Occipital lobe (tissue), 2 donors: ENCODE measurements around the gene CDC20. TPM values are rescaled to one million over a fixed set of nuclear protein-coding genes. Genes with fewer than 3 reads are reported as not detected.
"Not testable (repeated sequence)": the region's sequence is repeated elsewhere in the genome, so short reads cannot be mapped to it uniquely, and the experiment has no call there.

ENCODE experiments used
- DNase-seq: peaks from one replicate; lab custom pipeline; 2025; lab: John Stamatoyannopoulos, UW
- total RNA-seq: library from RNA; depleted of rRNA; stranded (reverse); fragments of >200 nt; gene quantifications from one replicate; pipeline ENCODE4 v1.2.3, GENCODE V29; 2014

Gene CDC20
- total RNA-seq, 1 donor from 2014 or later = 4.2 TPM

DNA sequence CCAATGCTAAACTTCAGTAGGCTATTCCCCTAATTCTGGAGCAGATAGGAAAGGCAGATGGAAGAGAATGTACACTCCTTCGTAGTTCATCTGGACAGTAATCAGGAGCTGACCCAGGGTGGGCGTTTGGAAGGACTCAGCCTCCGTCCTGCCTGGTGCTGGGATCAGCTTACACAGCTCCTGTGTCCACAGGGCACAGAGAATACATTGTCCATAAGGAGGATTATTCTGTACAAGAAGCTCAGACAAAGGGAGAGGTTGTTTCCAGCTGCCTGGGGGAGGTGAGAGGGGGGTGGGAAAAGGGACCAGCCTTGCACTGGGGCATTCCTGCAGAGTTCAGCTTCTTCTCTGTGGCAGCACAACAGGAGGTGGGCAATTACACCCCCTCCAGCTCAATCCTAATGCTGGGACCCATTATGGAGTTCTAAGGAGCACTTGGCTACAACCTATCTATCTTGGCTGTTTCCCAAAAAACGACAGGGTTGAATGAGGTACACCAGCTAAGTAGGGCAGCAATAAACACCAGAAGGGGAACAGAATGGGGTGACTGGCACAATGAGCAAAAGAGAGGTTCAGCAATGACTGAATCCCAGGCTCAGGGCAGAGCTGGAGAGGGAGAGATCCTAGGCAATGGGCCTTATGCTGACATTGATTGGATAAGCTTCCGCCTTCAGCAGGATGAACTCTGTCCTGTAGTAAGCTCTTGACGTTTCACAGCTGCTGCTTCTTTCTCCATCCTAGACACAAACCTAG is 23.4 kb downstream of the CDC20 start:
- DNase-seq = peak; percentile 48

DNA sequence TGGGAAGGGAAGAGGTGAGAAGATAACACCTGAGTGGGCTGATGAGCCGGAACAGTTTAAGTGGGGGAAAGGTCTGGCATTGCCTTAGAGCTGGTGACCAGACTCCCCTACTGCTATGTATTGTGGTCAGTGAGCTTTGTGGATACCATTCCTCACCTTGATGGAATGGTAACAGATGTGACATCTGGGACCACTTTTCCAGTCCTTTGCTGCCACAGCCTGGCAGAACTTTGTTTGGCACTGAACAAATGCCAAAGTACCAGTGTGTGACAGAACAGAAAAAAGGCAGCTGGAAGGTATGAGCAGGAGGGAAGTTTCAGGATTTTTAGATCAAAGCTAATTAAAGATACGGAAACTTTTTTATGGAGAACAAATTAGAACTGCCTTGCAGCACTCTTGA is 24.7 kb downstream of the CDC20 start:
- peak; percentile 11 for DNase-seq

- no peak for DNase-seq
These were observed 27.9 kb downstream of the CDC20 start for GRCh38 chr1:43386676-43387075.

DNA sequence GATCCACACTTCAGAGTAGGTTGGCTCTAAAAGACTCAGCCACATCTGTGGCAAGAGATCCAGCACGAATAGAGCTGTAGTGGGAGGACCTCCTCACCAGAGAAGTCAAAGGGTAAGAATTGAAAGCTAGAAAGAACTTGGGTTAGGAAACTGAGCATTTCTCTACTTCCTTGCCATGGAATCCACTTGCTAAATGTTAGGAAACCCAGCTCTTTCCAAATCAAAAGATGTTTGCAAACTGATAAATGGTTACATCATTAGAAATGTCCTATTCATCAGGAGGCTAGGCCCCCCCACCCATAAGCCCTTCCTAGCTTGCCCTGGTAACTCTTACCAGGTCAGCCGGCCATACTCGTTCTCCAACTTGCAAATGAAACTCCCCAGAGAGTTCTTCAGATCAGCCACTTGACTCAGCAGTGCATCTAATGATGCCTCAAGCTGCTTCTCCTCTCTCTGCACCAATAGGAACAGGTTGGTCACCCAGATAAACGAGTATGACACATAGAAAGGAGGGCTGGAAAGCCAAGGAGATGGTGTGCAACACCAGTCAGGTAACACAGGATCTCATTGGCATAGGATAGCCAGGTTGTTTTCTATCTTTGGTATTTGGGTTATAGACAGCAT is 29.3 kb downstream of the CDC20 start:
- no peak for DNase-seq

GRCh38 chr1:43388613-43389012 is 29.8 kb downstream of the CDC20 start:
- no peak for DNase-seq

- DNase-seq = peak; percentile 95
These were observed 30.8 kb downstream of the CDC20 start, which contains the start of the genes MED8 and SZT2 for GRCh38 chr1:43389326-43390313. MED8 (minus strand) TSS chr1:43389800; CDS start chr1:43389764, 36 bp downstream. SZT2 (plus strand) TSS chr1:43389899; CDS start chr1:43389969, 70 bp downstream.

- DNase-seq = no peak
These were observed 33.9 kb downstream of the CDC20 start for GRCh38 chr1:43392702-43393101.

- DNase-seq = no peak
These were observed 36.7 kb downstream of the CDC20 start for GRCh38 chr1:43395523-43395922.

DNA sequence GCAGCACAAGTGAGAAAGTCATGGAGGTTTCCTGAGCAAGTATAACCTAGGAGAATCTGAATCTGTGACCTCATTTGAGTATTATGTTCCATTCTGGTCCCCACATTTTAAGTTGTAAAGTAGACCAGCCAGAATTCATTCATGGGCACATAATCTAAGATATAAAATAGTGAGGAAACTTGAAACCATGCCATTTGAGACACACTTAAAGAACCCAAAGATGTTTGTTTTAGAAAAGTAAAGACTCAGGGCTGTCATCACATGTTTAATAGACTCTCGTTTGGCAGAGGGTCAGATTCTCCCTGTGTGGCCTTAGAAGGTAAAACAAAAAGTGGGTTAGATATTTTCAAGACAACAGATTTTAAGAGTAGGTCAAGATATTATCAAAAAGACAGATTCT is 37.3 kb downstream of the CDC20 start:
- no peak for DNase-seq

- DNase-seq = no peak
These were observed 39.4 kb downstream of the CDC20 start for GRCh38 chr1:43398227-43398626.

- not testable (repeated sequence) for DNase-seq
These were observed 41.7 kb downstream of the CDC20 start for GRCh38 chr1:43400441-43400840.

DNA sequence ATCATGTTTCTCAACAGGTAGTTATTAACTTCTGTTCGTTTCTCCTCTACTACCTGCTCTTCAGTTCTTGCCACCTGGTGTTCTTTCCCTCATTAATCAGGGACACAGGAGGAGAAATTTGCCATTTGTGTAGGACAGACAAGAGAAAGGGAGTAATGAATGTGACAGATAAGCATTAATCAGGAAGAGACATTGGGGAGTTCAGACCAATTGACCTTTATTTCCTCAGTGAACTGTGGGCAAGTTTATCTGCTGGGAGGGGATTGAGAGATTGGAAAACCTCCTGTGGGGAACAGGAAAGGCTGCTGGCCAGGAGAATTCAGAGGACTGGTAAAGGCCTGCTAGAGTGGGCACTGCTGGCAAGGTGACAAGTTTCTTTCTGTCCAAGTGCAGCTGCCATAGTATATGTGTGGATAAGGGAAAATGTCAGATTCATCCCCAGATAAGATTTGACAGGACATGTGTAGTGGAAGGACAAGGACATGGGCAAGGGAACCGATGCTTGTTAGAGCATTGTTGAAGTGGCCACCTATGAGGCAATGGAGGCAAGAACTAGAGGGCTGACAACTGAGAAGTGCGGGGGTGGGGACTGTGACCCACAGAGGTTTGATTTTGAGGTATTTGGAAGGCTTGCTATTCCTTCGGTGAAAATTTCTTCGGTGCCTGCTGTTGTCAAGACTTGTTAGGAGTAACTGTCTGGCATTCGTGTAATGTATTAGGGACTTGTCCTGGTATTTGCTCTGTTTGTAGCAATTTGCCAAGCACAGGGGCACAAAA is 43.5 kb downstream of the CDC20 start:
- DNase-seq = no peak

DNA sequence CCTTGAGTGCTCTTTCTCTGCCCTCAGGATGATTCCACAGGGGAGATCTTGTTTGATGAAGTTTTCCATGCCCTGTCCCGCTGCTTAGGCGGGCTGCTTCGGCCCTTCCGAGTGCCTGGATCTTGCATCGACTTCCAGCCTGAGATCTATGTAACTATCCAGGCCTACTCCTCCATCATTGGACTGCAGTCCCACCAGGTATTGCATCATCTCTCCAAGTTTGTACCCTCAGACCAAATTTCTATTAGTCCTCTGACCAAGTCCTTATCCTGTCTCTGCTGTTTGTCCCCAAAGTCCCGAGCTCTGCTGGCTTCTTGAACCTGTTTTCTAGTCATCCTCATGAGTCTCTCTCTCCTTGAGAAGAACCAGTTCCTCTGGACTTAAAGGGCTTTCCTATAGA is 45.6 kb downstream of the CDC20 start:
- no peak for DNase-seq

DNA sequence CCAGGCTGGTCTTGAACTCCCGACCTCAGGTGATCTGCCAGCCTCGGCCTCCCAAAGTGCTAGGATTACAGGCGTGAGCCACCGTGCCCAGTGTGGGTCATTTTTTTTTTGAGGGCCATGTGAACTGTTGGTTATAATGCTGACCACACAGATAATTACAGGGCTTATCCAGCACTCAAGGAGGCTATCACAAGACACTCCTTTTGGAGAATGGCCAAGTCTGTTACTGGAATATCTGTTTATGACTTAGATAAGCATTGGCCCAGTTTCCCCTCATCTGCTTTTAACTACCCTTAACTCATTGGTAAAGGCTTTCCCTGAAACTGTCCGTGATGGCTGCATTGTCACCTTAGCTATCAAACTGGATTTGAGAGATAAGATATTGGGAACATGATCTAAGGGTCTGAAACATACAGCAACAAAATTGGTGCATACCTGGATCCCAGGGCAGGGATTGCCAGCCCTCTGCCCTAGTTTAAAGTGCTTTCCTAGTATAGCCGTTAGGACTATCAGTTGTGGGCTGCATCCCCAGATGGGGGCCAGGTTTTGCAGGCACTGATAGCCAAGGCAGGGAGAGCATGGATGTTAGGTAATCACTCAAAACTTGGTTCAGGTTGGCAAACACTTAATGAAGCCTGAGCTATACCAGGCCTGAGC is 46.6 kb downstream of the CDC20 start:
- DNase-seq = no peak

DNA sequence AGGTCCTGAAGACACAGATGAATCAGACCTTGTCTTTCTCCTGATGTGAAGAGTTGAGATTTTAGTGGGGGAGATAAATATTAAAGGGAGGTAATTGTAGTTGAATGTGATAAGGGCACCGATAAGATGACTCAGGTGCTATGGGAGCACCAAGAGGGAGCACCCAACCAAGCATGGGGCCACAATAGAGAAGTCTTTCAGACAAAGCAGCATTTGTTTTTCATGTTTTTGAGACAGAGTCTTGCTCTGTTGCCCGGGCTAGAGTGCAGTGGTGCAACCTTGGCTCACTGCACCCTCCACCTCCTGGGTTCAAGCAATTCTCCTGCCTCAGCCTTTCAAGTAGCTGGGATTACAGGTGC is 47.1 kb downstream of the CDC20 start:
- DNase-seq = no peak

GRCh38 chr1:43410571-43410970 is 51.8 kb downstream of the CDC20 start:
- DNase-seq = no peak
